GM21737 (cell line): Measurements from ENCODE around the gene SNX21.
A peak's percentile ranks its signal among the peaks of the same experiment; 100 is the strongest.

ENCODE experiments used
- ATAC-seq: cut with Tn5 transposase; IDR thresholded peaks from one replicate; pipeline ENCODE4 v1.9.1; 2021; ENCODE audit warnings: mild to moderate bottlenecking, moderate library complexity; ENCODE audit not compliant: unreplicated experiment

The SNX21 gene

GRCh38 chr20:45874576-45874975 is 41.0 kb downstream of the SNX21 start:
- ATAC-seq, result no peak

- ATAC-seq, result no peak
These were observed 44.6 kb downstream of the SNX21 start for GRCh38 chr20:45878076-45878761.

GRCh38 chr20:45880988-45881788 is 47.6 kb downstream of the SNX21 start, which contains the start of gene ZSWIM1:
Gene ZSWIM1, plus strand, starts transcription at chr20:45881227. Its CDS starts 1,366 bp downstream, at chr20:45882593.
- ATAC-seq, result peak; percentile 95

- no peak for ATAC-seq
These were observed 49.0 kb downstream of the SNX21 start for GRCh38 chr20:45882469-45883099.

- no peak for ATAC-seq
These were observed 49.5 kb downstream of the SNX21 start for GRCh38 chr20:45883100-45883469.

- ATAC-seq, result no peak
These were observed 53.2 kb downstream of the SNX21 start for GRCh38 chr20:45886590-45887345.

- ATAC-seq, result no peak
These were observed 53.7 kb downstream of the SNX21 start, which contains the start of gene SPATA25 for GRCh38 chr20:45887346-45887715. Gene SPATA25, minus strand, starts transcription at chr20:45887622. Its CDS starts 32 bp downstream, at chr20:45887590.

GRCh38 chr20:45888681-45889080 is 55.1 kb downstream of the SNX21 start:
- ATAC-seq, result no peak

- no peak for ATAC-seq
These were observed 56.7 kb downstream of the SNX21 start for GRCh38 chr20:45890077-45890984.

- ATAC-seq, result peak; percentile 62
These were observed 57.7 kb downstream of the SNX21 start, which contains the start of the genes CTSA and NEURL2 for GRCh38 chr20:45890985-45891983. Gene CTSA, plus strand, starts transcription at chr20:45891335. Its CDS starts 234 bp downstream, at chr20:45891569. Gene NEURL2, minus strand, starts transcription at chr20:45891208. Its CDS starts 217 bp downstream, at chr20:45890991.

- ATAC-seq, result no peak
These were observed 58.6 kb downstream of the SNX21 start for GRCh38 chr20:45892049-45892825.
